Kidney epithelial cell (primary cell): Measurements from ENCODE around the gene MAP3K10. TPM values are rescaled to one million over a fixed set of nuclear protein-coding genes. Genes with fewer than 3 reads are reported as not detected.

Source experiments
- DNase-seq: peaks from one replicate; pipeline ENCODE4 v3.0.0-alpha.2; 2010; ENCODE audit warnings: low read depth
- H3K27me3 ChIP-seq: 2 replicates; pipeline ENCODE4 v1.6.0; 2011; ENCODE audit warnings: low read length; ENCODE audit not compliant: control insufficient read depth, insufficient read depth
- H3K36me3 ChIP-seq: 2 replicates; pipeline ENCODE4 v1.5.1; 2011; ENCODE audit warnings: low read length; ENCODE audit not compliant: control insufficient read depth, insufficient read depth
- H3K4me3 ChIP-seq: 2 replicates; pipeline ENCODE4 v1.5.1; 2011; ENCODE audit warnings: low read depth, mild to moderate bottlenecking, control low read depth, low read length
- total RNA-seq: library from RNA; depleted of rRNA; stranded (reverse); fragments of >200 nt; gene quantifications from 2 replicates; pipeline ENCODE4 v1.2.3, GENCODE V29; 2015
- TF ChIP-seq, protein P1 (sequence below): IDR thresholded peaks from 2 replicates; pipeline ENCODE4 v1.5.1; 2011; ENCODE audit warnings: mild to moderate bottlenecking, moderate library complexity, low read length, control low read depth, inconsistent platforms; ENCODE audit not compliant: insufficient read depth, poor library complexity, severe bottlenecking

Gene MAP3K10
- total RNA-seq, 1 donor from 2014 or later, result 16.8 TPM

DNA sequence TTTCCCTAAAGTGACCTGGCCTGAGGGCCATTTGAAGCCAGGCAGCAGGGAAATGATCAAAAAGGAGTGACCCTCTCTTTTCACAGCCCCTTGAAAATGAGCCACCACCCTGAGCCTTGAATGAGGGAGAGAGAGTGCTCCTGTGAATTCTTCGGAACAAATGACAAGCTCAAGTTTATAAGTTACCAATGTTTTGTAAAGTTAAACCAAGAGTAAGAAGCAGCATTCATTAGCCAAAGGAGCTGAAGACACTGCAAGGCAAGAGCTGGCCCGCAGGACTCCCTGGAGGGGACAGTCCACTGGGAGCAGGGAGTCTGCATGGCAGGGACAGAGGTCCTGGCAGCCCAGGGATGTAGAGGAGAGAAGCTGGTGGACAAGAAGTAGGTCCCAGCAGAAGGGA, 52.0 kb downstream of the MAP3K10 start:
- no peaks in the 10 kb centered on the region for H3K27me3 ChIP-seq
- no peak for DNase-seq
- no peaks in the 10 kb centered on the region for H3K36me3 ChIP-seq
- H3K4me3 ChIP-seq, result no peak overlapping the region
- TF ChIP-seq, protein P1, sequence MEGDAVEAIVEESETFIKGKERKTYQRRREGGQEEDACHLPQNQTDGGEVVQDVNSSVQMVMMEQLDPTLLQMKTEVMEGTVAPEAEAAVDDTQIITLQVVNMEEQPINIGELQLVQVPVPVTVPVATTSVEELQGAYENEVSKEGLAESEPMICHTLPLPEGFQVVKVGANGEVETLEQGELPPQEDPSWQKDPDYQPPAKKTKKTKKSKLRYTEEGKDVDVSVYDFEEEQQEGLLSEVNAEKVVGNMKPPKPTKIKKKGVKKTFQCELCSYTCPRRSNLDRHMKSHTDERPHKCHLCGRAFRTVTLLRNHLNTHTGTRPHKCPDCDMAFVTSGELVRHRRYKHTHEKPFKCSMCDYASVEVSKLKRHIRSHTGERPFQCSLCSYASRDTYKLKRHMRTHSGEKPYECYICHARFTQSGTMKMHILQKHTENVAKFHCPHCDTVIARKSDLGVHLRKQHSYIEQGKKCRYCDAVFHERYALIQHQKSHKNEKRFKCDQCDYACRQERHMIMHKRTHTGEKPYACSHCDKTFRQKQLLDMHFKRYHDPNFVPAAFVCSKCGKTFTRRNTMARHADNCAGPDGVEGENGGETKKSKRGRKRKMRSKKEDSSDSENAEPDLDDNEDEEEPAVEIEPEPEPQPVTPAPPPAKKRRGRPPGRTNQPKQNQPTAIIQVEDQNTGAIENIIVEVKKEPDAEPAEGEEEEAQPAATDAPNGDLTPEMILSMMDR, result no peak

DNA sequence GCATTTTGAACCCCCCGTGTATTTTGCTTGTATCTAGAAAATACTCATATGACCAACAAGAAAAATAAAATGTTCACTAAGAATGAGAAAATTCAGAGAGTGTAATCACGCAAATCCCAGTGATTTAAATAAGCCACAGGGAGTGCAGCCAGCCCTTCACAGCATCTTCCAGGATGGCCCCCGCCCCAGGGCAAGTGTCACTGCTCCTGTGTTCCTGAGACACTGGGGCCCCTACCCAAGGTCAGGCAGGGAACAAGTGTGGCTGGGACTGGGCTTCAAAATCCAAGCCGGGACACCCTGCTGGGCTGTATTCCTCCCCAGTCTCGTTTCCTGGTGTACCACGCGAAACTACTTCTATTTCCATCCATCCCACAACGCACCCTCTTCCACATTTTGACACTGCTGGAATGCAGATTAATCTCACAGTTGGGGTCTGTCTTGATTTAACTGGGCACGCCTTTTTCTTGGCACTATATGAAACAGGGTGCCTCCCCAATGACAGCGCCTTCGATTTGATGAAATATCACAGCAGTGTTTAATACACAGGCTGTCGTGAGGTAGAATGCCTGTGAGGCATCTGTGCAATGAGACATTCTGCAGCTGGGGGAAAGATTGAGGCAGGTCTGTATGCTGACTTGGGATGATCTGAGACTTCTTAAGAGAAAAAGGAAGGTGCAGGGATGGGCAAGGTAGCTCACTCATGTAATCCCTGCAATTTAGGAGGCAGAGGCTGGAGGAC, 53.5 kb downstream of the MAP3K10 start:
- Histone ChIP-seq H3K4me3 (no peak overlapping the region), H3K27me3 (no peaks in the 10 kb centered on the region), H3K36me3 (no peaks in the 10 kb centered on the region)
- no peak for DNase-seq
- TF ChIP-seq, protein P1, result no peak

DNA sequence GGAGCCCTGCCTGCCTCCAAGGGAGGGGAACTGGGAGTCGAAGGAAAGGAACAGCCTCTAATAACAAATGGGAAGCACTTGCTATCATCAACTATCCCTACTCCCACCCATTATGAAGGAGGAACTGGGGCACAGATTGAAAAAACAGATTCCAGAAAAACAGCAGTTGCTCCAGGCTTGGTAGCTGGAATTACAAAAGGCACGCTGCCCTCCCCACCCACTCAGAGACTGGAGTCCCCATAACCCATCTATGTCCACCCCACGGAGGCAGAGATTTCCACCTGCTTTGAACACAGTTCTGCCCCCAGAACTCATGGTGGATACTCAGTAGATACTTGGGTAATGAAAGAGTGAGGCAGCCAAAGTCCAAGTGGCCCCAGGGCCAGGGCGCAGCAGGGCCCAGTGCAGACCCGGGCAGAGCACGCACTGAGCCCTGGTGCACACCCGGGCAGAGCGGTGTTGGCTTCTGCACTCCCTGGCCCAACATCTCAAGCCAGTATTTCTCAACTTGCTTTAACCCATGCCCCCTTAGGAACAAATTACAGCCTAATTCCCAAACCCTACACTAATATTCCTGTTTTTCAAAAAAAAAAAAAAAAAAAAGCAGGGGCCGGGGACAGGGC, 54.4 kb downstream of the MAP3K10 start:
- H3K27me3 ChIP-seq, result no peaks in the 10 kb centered on the region
- no peaks in the 10 kb centered on the region for H3K36me3 ChIP-seq
- H3K4me3 ChIP-seq, result no peak overlapping the region
- TF ChIP-seq, protein P1, result no peak
- no peak for DNase-seq

DNA sequence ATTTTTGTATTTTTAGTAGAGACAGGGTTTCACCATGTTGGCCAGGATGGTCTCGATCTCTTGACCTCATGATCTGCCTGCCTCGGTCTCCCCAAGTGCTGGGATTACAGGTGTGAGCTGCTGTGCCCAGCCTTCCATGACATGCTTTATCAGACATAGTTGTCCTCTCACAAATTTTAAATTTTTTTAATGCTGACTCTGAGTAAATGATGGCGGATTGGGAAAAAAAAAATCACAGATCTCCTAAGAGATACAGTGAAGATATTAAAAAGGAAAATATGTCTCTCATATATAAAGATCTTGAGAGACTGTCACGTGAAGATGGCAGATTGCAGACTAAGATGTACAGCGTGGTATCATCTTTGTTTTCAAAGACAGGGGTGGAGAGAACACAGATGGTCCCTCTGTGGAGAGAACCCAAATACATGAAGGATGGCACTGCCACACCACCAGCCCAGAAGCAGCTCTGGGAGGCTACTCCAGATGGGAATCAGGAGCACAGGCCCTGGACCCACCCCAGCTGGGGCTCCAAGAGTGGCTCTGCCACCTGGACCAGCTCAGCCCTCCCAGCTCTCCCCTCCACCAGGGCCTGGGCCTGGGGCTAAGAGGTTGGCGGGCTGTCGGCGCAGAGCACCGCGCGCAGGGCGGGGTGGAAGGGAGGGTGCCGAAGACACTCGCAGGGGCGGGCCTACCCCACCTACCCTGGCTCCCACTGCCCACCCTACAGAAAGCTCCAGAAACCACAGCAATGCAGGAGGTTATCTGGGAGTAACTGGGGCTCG, 55.3 kb downstream of the MAP3K10 start:
- H3K27me3 ChIP-seq, result no peaks in the 10 kb centered on the region
- no peak overlapping the region for H3K4me3 ChIP-seq
- H3K36me3 ChIP-seq, result no peaks in the 10 kb centered on the region
- no peak for DNase-seq
- TF ChIP-seq, protein P1, result no peak

DNA sequence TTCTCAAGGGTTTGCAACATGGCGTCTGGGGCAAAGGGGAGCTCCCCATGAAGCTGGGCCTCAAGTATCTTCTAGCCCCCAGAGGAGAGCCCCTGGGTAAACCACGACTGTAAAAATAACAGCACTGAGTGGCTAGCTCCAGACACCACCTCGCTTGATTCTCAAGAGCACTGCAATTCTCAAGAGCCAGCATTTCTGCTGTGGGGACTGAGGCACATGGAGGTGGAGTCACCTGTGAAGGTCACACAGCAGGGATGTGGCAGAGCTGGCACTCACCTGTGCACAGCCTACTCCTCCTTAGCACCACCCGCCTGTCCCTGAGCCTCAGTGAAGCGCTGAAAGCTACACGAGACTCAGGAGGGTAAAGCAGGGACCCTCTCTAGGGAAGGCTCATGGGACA, 56.0 kb downstream of the MAP3K10 start:
- Histone ChIP-seq H3K36me3 (no peaks in the 10 kb centered on the region), H3K27me3 (no peaks in the 10 kb centered on the region), H3K4me3 (no peak overlapping the region)
- no peak for DNase-seq
- TF ChIP-seq, protein P1, result no peak
